GM12891 (cell line): Measurements from ENCODE around the gene CAPN11.

ENCODE experiments used
- PAX5 ChIP-seq: IDR thresholded peaks from 2 replicates; pipeline ENCODE4 v1.6.1; 2011; ENCODE audit warnings: low read length, moderate library complexity, mild to moderate bottlenecking; ENCODE audit not compliant: insufficient read depth, severe bottlenecking
- POLR2A ChIP-seq: IDR thresholded peaks from 2 replicates; pipeline ENCODE4 v1.6.1; 2011; ENCODE audit warnings: low read depth, low read length, control low read depth
- POLR2AphosphoS5 ChIP-seq: IDR thresholded peaks from 2 replicates; pipeline ENCODE4 v1.6.1; 2011; ENCODE audit warnings: low read depth, low read length, control low read depth
- SPI1 ChIP-seq: IDR thresholded peaks from 2 replicates; pipeline ENCODE4 v1.6.1; 2011; ENCODE audit warnings: low read depth, low read length, control low read depth
- TAF1 ChIP-seq: IDR thresholded peaks from 2 replicates; pipeline ENCODE4 v1.6.1; 2011; ENCODE audit warnings: low read depth, low read length, control low read depth

GRCh38 chr6:44228433-44228832 lies 69.8 kb downstream of the CAPN11 start:
- no peak for TF ChIP-seq SPI1
- TF ChIP-seq POLR2AphosphoS5, result no peak
- TF ChIP-seq TAF1, result no peak
- TF ChIP-seq POLR2A, result no peak
- no peak for TF ChIP-seq PAX5
